Dendritic cell treated with granulocyte-macrophage colony-stimulating factor and Interleukin-4, amounts not matched to agents 40 ng/mL and 50 ng/mL, for 4 days (primary cell): ENCODE results near the gene GRIN1.

Experiments used
- H3K27ac Mint-ChIP-seq: one replicate; pipeline ENCODE4 v1.8.0; 2022; ENCODE audit warnings: mild to moderate bottlenecking, mixed read lengths
- H3K27me3 Mint-ChIP-seq: one replicate; pipeline ENCODE4 v1.8.0; 2022; ENCODE audit warnings: mild to moderate bottlenecking, mixed read lengths
- H3K36me3 Mint-ChIP-seq: one replicate; pipeline ENCODE4 v1.8.0; 2022; ENCODE audit warnings: low read depth, mixed read lengths
- H3K4me1 Mint-ChIP-seq: one replicate; pipeline ENCODE4 v1.8.0; 2022; ENCODE audit warnings: low read depth, mixed read lengths
- H3K4me3 Mint-ChIP-seq: one replicate; pipeline ENCODE4 v1.8.0; 2022; ENCODE audit warnings: mild to moderate bottlenecking, moderate library complexity, mixed read lengths
- H3K9me3 Mint-ChIP-seq: one replicate; pipeline ENCODE4 v1.8.0; 2022; ENCODE audit warnings: mixed read lengths
- intact Hi-C: fragments of 100-400 bp; cut with micrococcal nuclease; formaldehyde crosslinking; loops from one replicate; pipeline ENCODE4 v1.15.0; 2022

The GRIN1 gene

GRCh38 chr9:137195525-137196220, 56.7 kb downstream of the GRIN1 start:
- Mint-ChIP-seq H3K4me3 (no peak overlapping the region), H3K9me3 (no peaks in the 10 kb centered on the region), H3K27ac (no peak overlapping the region), H3K36me3 (peaks cover 57% of the 10 kb centered on the region), H3K27me3 (no peaks in the 10 kb centered on the region), H3K4me1 (peaks cover 63% of the 10 kb centered on the region)
- intact Hi-C loops, result no loop called here

GRCh38 chr9:137198051-137198901, 59.3 kb downstream of the GRIN1 start:
- Mint-ChIP-seq H3K36me3 (peaks cover 40% of the 10 kb centered on the region), H3K4me3 (peak overlapping the region; percentile 86), H3K27ac (peak overlapping the region; percentile 48), H3K27me3 (no peaks in the 10 kb centered on the region), H3K9me3 (no peaks in the 10 kb centered on the region), H3K4me1 (peaks cover 69% of the 10 kb centered on the region)
- intact Hi-C loops, result no loop called here

- no peaks in the 10 kb centered on the region for H3K9me3 Mint-ChIP-seq
- peaks cover 68% of the 10 kb centered on the region for H3K4me1 Mint-ChIP-seq
- no peaks in the 10 kb centered on the region for H3K27me3 Mint-ChIP-seq
- H3K4me3 Mint-ChIP-seq, result peak overlapping the region; percentile 86
- peak overlapping the region; percentile 74 for H3K27ac Mint-ChIP-seq
- intact Hi-C loops, result no loop called here
- H3K36me3 Mint-ChIP-seq, result peaks cover 40% of the 10 kb centered on the region
Observed at GRCh38 chr9:137198902-137199283, 59.9 kb downstream of the GRIN1 start.

GRCh38 chr9:137199411-137200121, 60.6 kb downstream of the GRIN1 start:
- H3K4me3 Mint-ChIP-seq, result peak overlapping the region; percentile 86
- H3K36me3 Mint-ChIP-seq, result peaks cover 40% of the 10 kb centered on the region
- intact Hi-C loops, result no loop called here
- peak overlapping the region; percentile 74 for H3K27ac Mint-ChIP-seq
- no peaks in the 10 kb centered on the region for H3K9me3 Mint-ChIP-seq
- peaks cover 73% of the 10 kb centered on the region for H3K4me1 Mint-ChIP-seq
- no peaks in the 10 kb centered on the region for H3K27me3 Mint-ChIP-seq

- H3K27me3 Mint-ChIP-seq, result no peaks in the 10 kb centered on the region
- H3K4me3 Mint-ChIP-seq, result peak within 1 kb of the TSS; percentile 86
- intact Hi-C loops, result no loop called here
- no peaks in the 10 kb centered on the region for H3K9me3 Mint-ChIP-seq
- H3K27ac Mint-ChIP-seq, result peak within 1 kb of the TSS; percentile 94
- H3K36me3 Mint-ChIP-seq, result peaks cover 41% of the 10 kb centered on the region
- H3K4me1 Mint-ChIP-seq, result peaks cover 71% of the 10 kb centered on the region
Observed at GRCh38 chr9:137200311-137201204, 61.6 kb downstream of the GRIN1 start, which contains the start of gene TPRN. Gene TPRN, minus strand, starts transcription at chr9:137200741. Its CDS starts 30 bp downstream, at chr9:137200711.

- H3K4me3 Mint-ChIP-seq, result peak overlapping the region; percentile 78
- peaks cover 76% of the 10 kb centered on the region for H3K4me1 Mint-ChIP-seq
- peaks cover 41% of the 10 kb centered on the region for H3K36me3 Mint-ChIP-seq
- no peaks in the 10 kb centered on the region for H3K9me3 Mint-ChIP-seq
- H3K27me3 Mint-ChIP-seq, result no peaks in the 10 kb centered on the region
- intact Hi-C loops, result no loop called here
- H3K27ac Mint-ChIP-seq, result peak overlapping the region; percentile 94
Observed at GRCh38 chr9:137201205-137201868, 62.4 kb downstream of the GRIN1 start.

GRCh38 chr9:137202966-137203365, 64.0 kb downstream of the GRIN1 start:
- peak overlapping the region; percentile 4 for H3K4me3 Mint-ChIP-seq
- H3K9me3 Mint-ChIP-seq, result no peaks in the 10 kb centered on the region
- peak overlapping the region; percentile 94 for H3K27ac Mint-ChIP-seq
- H3K36me3 Mint-ChIP-seq, result peaks cover 48% of the 10 kb centered on the region
- peaks cover 75% of the 10 kb centered on the region for H3K4me1 Mint-ChIP-seq
- intact Hi-C loops, result no loop called here
- H3K27me3 Mint-ChIP-seq, result no peaks in the 10 kb centered on the region

- no peaks in the 10 kb centered on the region for H3K27me3 Mint-ChIP-seq
- intact Hi-C loops, result loop anchor here (1.0 to 2.0 kb wide), 2 partner anchors 16 to 18 kb away; partner anchors contain the start of genes ANAPC2, RNF208 and SSNA1
- peak overlapping the region; percentile 97 for H3K4me3 Mint-ChIP-seq
- H3K36me3 Mint-ChIP-seq, result peaks cover 55% of the 10 kb centered on the region
- peaks cover 58% of the 10 kb centered on the region for H3K4me1 Mint-ChIP-seq
- no peaks in the 10 kb centered on the region for H3K9me3 Mint-ChIP-seq
- H3K27ac Mint-ChIP-seq, result peak overlapping the region; percentile 96
Observed at GRCh38 chr9:137204731-137205125, 65.8 kb downstream of the GRIN1 start.

GRCh38 chr9:137205126-137206069, 66.4 kb downstream of the GRIN1 start, which contains the start of the genes NDOR1 and TMEM203:
Gene NDOR1, plus strand, starts transcription at chr9:137205700. Its CDS starts 78 bp downstream, at chr9:137205778.
Gene TMEM203, minus strand, starts transcription at chr9:137205648. Its CDS starts 234 bp downstream, at chr9:137205414.
- intact Hi-C loops, result loop anchor here (1.0 to 2.0 kb wide), 2 partner anchors 17 kb away; partner anchors contain the start of genes ANAPC2, RNF208 and SSNA1

GRCh38 chr9:137206602-137207001, 67.6 kb downstream of the GRIN1 start:
- intact Hi-C loops, result no loop called here
- H3K27ac Mint-ChIP-seq, result peak overlapping the region; percentile 96
- H3K4me1 Mint-ChIP-seq, result peaks cover 58% of the 10 kb centered on the region
- no peaks in the 10 kb centered on the region for H3K27me3 Mint-ChIP-seq
- H3K4me3 Mint-ChIP-seq, result peak overlapping the region; percentile 97
- H3K9me3 Mint-ChIP-seq, result no peaks in the 10 kb centered on the region
- H3K36me3 Mint-ChIP-seq, result peaks cover 66% of the 10 kb centered on the region

More at GRCh38 chr9:137205126-137206069, 66.4 kb downstream of the GRIN1 start, which contains the start of the genes NDOR1 and TMEM203:
- peaks cover 59% of the 10 kb centered on the region for H3K36me3 Mint-ChIP-seq
- H3K27me3 Mint-ChIP-seq, result no peaks in the 10 kb centered on the region
- no peaks in the 10 kb centered on the region for H3K9me3 Mint-ChIP-seq
- H3K4me1 Mint-ChIP-seq, result peaks cover 57% of the 10 kb centered on the region
- H3K27ac Mint-ChIP-seq, result peak within 1 kb of the TSS; percentile 96
- H3K4me3 Mint-ChIP-seq, result peak within 1 kb of the TSS; percentile 97

GRCh38 chr9:137211532-137211931, 72.6 kb downstream of the GRIN1 start:
- peak overlapping the region; percentile 35 for H3K27ac Mint-ChIP-seq
- intact Hi-C loops, result no loop called here
- no peaks in the 10 kb centered on the region for H3K27me3 Mint-ChIP-seq

More at GRCh38 chr9:137211532-137211931, 72.6 kb downstream of the GRIN1 start:
- Mint-ChIP-seq H3K9me3 (no peaks in the 10 kb centered on the region), H3K4me3 (no peak overlapping the region), H3K4me1 (peaks cover 26% of the 10 kb centered on the region), H3K36me3 (peaks cover 90% of the 10 kb centered on the region)
